Measurements from ENCODE around the gene ULK1.
A peak's percentile ranks its signal among the peaks of the same experiment; 100 is the strongest.

ULK1 gene

DNA sequence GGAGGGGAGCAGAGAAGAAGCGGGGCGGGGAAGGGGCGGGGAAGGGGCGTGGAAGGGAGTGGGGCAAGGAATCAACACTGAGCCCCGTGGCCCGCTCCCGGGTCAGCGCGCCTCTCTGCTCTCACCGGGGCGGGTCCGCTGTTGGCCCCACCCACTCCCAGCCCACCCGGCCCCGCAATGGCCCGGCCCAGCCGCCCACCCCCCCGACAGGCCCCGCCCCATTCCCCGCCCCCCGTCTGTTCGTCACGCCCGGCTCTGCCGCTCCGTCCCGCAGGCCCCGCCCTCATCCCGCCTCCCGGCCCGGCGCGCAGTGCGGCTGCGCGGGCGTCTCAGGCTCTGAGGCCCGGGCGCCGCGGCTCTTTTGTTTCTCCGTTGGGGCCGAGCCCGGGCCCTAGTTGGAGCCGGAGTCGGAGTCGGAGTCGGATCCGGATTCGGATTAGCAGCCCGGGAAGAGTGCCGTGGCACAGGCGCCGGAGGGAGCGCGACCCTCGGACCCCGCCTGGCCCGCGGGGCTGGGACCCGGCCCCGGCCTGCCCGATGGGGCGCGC is at the start of gene ULK1:
Gene ULK1 (plus strand): TSS at position 310 of the 548 bp plus-strand sequence. CDS start 380 bp downstream, outside the sequence.
- Histone ChIP-seq H3K9ac (ENCODE audit: low read length) (peak within 1 kb of the TSS; percentile 92), H3K4me1 (ENCODE audit: control insufficient read depth, insufficient read depth, low read length) (peaks cover 14% of the 10 kb centered on the region), H3K27me3 (replicated peaks; ENCODE audit: control insufficient read depth, insufficient read depth, low read length) (peaks cover 5% of the 10 kb centered on the region), H3K36me3 (ENCODE audit: control insufficient read depth, insufficient read depth, low read length, severe bottlenecking) (no peaks in the 10 kb centered on the region), H3K4me3 (ENCODE audit: low read length) (peak within 1 kb of the TSS; percentile 85), H3K9me3 (ENCODE audit: control insufficient read depth, low read length) (no peaks in the 10 kb centered on the region)
- peak; percentile 96 for DNase-seq (ENCODE audit: low read depth)

DNA sequence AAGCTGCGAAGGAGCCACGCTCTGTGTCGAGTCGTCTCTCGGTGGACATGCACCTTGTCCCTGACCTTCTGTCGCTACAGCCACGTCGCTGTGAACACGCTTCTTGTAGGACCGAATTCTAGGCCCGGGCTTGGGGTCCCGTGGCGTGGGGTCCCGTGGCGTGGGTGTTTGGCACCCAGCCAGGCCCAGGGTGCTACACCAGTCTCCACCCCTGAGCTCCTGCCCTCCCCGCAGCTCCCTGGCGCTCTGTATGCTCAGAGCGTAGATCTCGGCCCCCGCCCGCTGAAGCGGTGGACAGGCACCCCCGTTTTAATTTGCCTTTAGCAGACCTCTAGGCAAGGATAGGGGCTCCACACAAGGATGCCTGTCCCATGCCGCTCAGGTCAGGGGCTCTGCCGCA is 49.8 kb upstream of the ULK1 start:
- Histone ChIP-seq H3K9me3 (ENCODE audit: control insufficient read depth, low read length) (no peaks in the 10 kb centered on the region), H3K36me3 (ENCODE audit: control insufficient read depth, insufficient read depth, low read length, severe bottlenecking) (peaks cover 16% of the 10 kb centered on the region), H3K27me3 (replicated peaks; ENCODE audit: control insufficient read depth, insufficient read depth, low read length) (no peaks in the 10 kb centered on the region), H3K4me3 (ENCODE audit: low read length) (no peak overlapping the region), H3K4me1 (ENCODE audit: control insufficient read depth, insufficient read depth, low read length) (no peaks in the 10 kb centered on the region), H3K9ac (ENCODE audit: low read length) (no peak overlapping the region)
- DNase-seq (ENCODE audit: low read depth), result no peak

DNA sequence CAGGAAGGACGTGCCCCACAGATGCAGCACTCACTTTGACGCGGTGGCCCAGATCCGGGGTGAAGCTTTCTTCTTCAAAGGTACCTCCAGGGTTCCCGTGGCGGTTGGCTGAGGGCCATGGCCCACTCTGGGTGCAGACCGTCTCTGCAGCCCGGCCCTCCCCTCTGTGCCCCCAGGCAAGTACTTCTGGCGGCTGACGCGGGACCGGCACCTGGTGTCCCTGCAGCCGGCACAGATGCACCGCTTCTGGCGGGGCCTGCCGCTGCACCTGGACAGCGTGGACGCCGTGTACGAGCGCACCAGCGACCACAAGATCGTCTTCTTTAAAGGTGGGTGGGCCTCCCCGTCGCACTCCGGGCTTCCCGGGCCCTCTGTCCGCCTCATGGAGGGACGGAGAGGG is 49.3 kb upstream of the ULK1 start:
- Histone ChIP-seq H3K9me3 (ENCODE audit: control insufficient read depth, low read length) (no peaks in the 10 kb centered on the region), H3K36me3 (ENCODE audit: control insufficient read depth, insufficient read depth, low read length, severe bottlenecking) (peaks cover 16% of the 10 kb centered on the region)
- DNase-seq (ENCODE audit: low read depth), result no peak

DNA sequence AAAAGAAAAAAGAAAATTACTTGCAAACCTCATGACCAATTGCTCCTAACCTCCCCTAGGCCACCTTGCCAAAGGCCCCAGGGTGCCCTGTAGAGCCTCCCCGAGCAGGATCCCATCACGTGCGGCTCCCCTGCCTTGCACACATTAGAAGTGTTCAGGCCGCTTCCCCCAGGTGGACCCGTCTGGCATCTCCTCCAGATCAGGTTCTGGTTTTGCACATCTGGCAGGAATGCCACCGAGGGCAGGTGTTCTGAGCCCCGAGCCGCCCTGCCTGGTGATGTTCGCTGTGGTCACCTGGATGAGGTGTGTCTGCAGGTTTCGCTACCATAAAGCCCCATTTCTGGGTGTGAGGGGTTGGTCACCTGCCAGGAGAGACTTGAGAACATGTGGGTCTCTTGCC is 47.0 kb upstream of the ULK1 start:
- Histone ChIP-seq H3K9ac (ENCODE audit: low read length) (no peak overlapping the region), H3K27me3 (replicated peaks; ENCODE audit: control insufficient read depth, insufficient read depth, low read length) (no peaks in the 10 kb centered on the region), H3K36me3 (ENCODE audit: control insufficient read depth, insufficient read depth, low read length, severe bottlenecking) (peaks cover 16% of the 10 kb centered on the region), H3K9me3 (ENCODE audit: control insufficient read depth, low read length) (no peaks in the 10 kb centered on the region), H3K4me1 (ENCODE audit: control insufficient read depth, insufficient read depth, low read length) (no peaks in the 10 kb centered on the region), H3K4me3 (ENCODE audit: low read length) (no peak overlapping the region)
- no peak for DNase-seq (ENCODE audit: low read depth)

More for the DNA sequence above, 49.3 kb upstream of the ULK1 start:
- Histone ChIP-seq H3K4me3 (ENCODE audit: low read length) (no peak overlapping the region), H3K27me3 (replicated peaks; ENCODE audit: control insufficient read depth, insufficient read depth, low read length) (no peaks in the 10 kb centered on the region), H3K9ac (ENCODE audit: low read length) (no peak overlapping the region), H3K4me1 (ENCODE audit: control insufficient read depth, insufficient read depth, low read length) (no peaks in the 10 kb centered on the region)

DNA sequence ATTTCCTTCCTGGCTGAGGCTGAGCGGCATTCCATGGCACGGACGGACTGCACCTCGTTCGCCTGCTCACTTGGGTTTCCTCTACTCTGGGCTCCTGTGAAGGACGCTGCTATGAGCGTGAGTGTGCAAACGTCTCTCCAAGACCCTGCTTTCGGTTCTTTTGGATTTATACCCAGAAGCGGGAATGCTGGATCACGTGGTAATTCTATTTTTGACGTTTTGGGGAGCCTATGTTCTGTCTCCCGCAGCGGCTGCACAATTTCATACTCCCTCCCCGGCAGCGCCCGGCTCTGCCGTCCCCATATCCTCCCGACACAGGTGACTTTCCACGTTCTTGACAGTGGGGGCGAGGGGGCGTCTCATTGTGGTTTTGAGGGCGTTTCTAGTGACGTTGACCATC is 45.7 kb upstream of the ULK1 start:
- H3K36me3 ChIP-seq (ENCODE audit: control insufficient read depth, insufficient read depth, low read length, severe bottlenecking), result peaks cover 16% of the 10 kb centered on the region

DNA sequence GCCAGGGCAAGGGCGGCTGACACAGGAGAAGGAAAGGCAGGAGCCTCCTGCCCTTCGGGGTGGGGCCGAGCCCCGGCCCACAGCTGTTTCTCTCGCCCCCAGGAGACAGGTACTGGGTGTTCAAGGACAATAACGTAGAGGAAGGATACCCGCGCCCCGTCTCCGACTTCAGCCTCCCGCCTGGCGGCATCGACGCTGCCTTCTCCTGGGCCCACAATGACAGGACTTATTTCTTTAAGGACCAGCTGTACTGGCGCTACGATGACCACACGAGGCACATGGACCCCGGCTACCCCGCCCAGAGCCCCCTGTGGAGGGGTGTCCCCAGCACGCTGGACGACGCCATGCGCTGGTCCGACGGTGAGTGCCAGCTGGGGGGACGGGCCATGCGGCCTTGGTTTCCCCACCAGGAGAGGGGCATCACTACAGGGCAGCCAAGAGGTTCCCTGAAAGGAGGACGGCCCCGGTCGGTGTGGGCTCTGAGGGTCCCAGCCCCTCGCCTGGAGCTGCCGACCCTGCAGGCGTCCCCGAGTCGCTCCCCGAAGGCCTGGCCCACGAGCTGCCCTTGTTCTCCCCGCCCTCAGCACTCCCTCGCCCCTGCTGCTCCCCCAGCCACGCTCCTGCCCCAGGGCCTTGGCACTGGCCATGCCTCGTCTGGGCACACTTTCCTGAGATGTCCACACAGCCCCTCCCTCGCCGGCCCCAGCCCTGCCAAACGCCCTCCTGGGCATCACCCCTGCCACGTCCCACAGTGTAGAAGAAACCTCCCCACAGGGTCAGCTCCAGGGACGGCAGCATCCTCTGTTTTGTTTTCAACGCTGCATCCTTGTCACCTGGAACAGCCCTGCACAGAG is 44.5 kb upstream of the ULK1 start:
- no peak overlapping the region for H3K9ac ChIP-seq (ENCODE audit: low read length)
- no peak overlapping the region for H3K4me3 ChIP-seq (ENCODE audit: low read length)
- DNase-seq (ENCODE audit: low read depth), result no peak
- H3K27me3 ChIP-seq (replicated peaks; ENCODE audit: control insufficient read depth, insufficient read depth, low read length), result peaks cover 5% of the 10 kb centered on the region
- no peaks in the 10 kb centered on the region for H3K4me1 ChIP-seq (ENCODE audit: control insufficient read depth, insufficient read depth, low read length)
- no peaks in the 10 kb centered on the region for H3K9me3 ChIP-seq (ENCODE audit: control insufficient read depth, low read length)
- peaks cover 11% of the 10 kb centered on the region for H3K36me3 ChIP-seq (ENCODE audit: control insufficient read depth, insufficient read depth, low read length, severe bottlenecking)

More for the DNA sequence above, 45.7 kb upstream of the ULK1 start:
- Histone ChIP-seq H3K4me3 (ENCODE audit: low read length) (no peak overlapping the region), H3K9me3 (ENCODE audit: control insufficient read depth, low read length) (no peaks in the 10 kb centered on the region), H3K4me1 (ENCODE audit: control insufficient read depth, insufficient read depth, low read length) (no peaks in the 10 kb centered on the region), H3K9ac (ENCODE audit: low read length) (no peak overlapping the region), H3K27me3 (replicated peaks; ENCODE audit: control insufficient read depth, insufficient read depth, low read length) (no peaks in the 10 kb centered on the region)
- no peak for DNase-seq (ENCODE audit: low read depth)

DNA sequence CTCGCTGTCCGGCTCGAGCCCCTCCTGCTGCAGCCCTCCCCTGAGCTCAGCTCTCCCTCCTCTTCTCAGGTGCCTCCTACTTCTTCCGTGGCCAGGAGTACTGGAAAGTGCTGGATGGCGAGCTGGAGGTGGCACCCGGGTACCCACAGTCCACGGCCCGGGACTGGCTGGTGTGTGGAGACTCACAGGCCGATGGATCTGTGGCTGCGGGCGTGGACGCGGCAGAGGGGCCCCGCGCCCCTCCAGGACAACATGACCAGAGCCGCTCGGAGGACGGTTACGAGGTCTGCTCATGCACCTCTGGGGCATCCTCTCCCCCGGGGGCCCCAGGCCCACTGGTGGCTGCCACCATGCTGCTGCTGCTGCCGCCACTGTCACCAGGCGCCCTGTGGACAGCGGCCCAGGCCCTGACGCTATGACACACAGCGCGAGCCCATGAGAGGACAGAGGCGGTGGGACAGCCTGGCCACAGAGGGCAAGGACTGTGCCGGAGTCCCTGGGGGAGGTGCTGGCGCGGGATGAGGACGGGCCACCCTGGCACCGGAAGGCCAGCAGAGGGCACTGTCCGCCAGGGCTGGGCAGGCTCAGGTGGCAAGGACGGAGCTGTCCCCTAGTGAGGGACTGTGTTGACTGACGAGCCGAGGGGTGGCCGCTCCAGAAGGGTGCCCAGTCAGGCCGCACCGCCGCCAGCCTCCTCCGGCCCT is 43.4 kb upstream of the ULK1 start:
- Histone ChIP-seq H3K9ac (ENCODE audit: low read length) (no peak overlapping the region), H3K9me3 (ENCODE audit: control insufficient read depth, low read length) (no peaks in the 10 kb centered on the region), H3K36me3 (ENCODE audit: control insufficient read depth, insufficient read depth, low read length, severe bottlenecking) (peaks cover 4% of the 10 kb centered on the region), H3K27me3 (replicated peaks; ENCODE audit: control insufficient read depth, insufficient read depth, low read length) (peaks cover 15% of the 10 kb centered on the region), H3K4me3 (ENCODE audit: low read length) (no peak overlapping the region), H3K4me1 (ENCODE audit: control insufficient read depth, insufficient read depth, low read length) (no peaks in the 10 kb centered on the region)
- no peak for DNase-seq (ENCODE audit: low read depth)

DNA sequence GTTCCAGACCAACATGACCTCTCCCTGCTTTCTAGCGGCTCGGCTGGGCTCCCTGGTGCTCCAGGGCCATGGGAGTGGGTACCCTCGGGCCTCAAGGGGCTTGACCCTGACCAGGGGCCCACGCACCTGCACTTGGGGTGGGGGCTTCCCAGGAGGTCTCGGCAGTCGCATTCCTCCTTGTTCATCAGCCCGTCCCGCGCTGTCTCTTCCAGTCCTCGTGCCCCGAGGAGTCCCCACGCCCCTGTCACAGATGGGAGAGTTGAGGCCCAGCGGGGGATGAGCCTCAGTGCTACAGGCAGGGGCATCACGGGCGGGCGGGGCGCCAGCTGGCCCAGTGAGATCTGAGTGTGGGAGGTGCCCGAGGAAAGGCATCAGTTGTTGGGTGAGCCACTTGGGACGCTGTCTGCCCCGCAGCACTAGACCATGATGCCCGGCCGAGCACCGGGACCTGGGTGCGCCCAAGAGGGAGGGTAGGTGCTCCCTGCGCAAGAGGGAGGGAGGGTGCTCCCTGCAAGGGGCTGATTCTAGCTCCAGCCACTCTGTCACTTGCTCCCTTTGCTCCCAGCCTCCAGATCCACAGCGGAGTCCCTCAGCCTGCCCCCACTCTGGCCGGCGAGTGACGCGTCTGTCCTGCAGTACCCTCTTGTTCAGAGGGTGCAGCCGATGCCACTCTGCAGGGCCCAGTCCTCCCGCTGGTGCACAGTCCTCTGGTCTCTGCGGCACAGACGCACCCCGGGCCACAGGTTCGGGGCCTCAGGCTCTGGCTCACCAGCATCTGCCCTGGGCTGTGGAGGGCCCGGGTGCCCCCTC is 42.5 kb upstream of the ULK1 start:
- Histone ChIP-seq H3K4me3 (ENCODE audit: low read length) (no peak overlapping the region), H3K27me3 (replicated peaks; ENCODE audit: control insufficient read depth, insufficient read depth, low read length) (peaks cover 23% of the 10 kb centered on the region), H3K9me3 (ENCODE audit: control insufficient read depth, low read length) (no peaks in the 10 kb centered on the region), H3K4me1 (ENCODE audit: control insufficient read depth, insufficient read depth, low read length) (no peaks in the 10 kb centered on the region), H3K36me3 (ENCODE audit: control insufficient read depth, insufficient read depth, low read length, severe bottlenecking) (no peaks in the 10 kb centered on the region), H3K9ac (ENCODE audit: low read length) (no peak overlapping the region)
- no peak for DNase-seq (ENCODE audit: low read depth)

DNA sequence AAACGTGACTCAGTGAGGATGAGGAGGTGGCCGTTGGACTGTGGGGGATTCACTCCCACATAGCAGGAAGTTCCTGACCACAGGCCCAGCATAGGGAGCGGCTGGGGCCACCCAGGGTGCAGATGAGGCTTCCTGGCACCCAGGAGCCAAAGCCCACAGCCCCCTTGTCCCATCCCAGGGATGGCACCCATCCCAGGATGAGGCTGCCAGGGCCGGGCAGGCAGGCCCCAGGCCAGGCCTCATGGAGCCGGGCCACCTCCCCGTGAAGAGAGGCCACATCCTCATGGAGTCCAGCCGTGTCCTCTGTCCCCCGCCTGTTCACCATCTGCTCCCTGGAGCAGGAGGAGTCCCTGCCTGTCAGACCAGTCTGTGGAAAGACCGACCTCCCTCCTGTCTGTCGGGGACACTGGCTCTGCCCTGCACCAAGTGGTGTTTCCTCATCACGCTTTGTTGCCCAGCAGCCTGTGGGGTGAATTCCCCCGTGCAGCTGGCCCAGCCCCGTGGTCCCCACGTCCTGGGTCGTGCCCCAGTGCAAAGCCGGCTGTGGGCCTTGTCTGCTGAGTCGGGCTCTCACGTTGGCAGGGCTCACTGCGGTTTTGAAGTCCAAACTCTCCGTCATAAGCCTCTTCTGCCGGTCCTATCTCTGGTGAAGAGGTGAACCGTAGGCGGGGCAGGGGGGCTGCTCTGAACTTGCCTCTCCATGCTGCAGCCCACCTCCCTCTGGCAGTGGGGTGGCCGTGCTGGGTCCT is 41.7 kb upstream of the ULK1 start:
- Histone ChIP-seq H3K4me3 (ENCODE audit: low read length) (no peak overlapping the region), H3K9ac (ENCODE audit: low read length) (no peak overlapping the region), H3K27me3 (replicated peaks; ENCODE audit: control insufficient read depth, insufficient read depth, low read length) (peaks cover 27% of the 10 kb centered on the region), H3K36me3 (ENCODE audit: control insufficient read depth, insufficient read depth, low read length, severe bottlenecking) (no peaks in the 10 kb centered on the region), H3K9me3 (ENCODE audit: control insufficient read depth, low read length) (no peaks in the 10 kb centered on the region), H3K4me1 (ENCODE audit: control insufficient read depth, insufficient read depth, low read length) (no peaks in the 10 kb centered on the region)
- DNase-seq (ENCODE audit: low read depth), result no peak

Data from adipocyte (in vitro differentiated cells).